MG63 (cell line): ENCODE data around the gene HMGN1. TPM values are rescaled to one million over a fixed set of nuclear protein-coding genes. Genes with fewer than 3 reads are reported as not detected.

Experiments
- total RNA-seq: library from RNA; depleted of rRNA; stranded (reverse); fragments of >200 nt; shearing (Covaris generic); gene quantifications from 2 replicates; pipeline ENCODE4 v1.2.3, GENCODE V29; 2014; ENCODE audit warnings: low replicate concordance; rRNA removed

Gene HMGN1
- total RNA-seq, 1 experiment from 2014 or later: 474 TPM

Other genes starting within 250 kb of the HMGN1 start
- 248 and 252 TPM in 2 replicates for gene PSMG1, start 165.6 kb downstream of the HMGN1 start, total RNA-seq
- gene BRWD1, start 35.5 kb downstream of the HMGN1 start, total RNA-seq: 33.8 and 67.0 TPM in 2 replicates
- gene LCA5L, start 96.7 kb upstream of the HMGN1 start, total RNA-seq: 0.59 TPM in 2 replicates
- 0.35 and 1.0 TPM in 2 replicates for gene SH3BGR, start 102.9 kb upstream of the HMGN1 start, total RNA-seq